Measurements from ENCODE around the gene MTMR12.
A peak's percentile ranks its signal among the peaks of the same experiment; 100 is the strongest.
"Not testable (repeated sequence)": the region's sequence is repeated elsewhere in the genome, so short reads cannot be mapped to it uniquely, and the experiment has no call there.

Gene MTMR12

DNA sequence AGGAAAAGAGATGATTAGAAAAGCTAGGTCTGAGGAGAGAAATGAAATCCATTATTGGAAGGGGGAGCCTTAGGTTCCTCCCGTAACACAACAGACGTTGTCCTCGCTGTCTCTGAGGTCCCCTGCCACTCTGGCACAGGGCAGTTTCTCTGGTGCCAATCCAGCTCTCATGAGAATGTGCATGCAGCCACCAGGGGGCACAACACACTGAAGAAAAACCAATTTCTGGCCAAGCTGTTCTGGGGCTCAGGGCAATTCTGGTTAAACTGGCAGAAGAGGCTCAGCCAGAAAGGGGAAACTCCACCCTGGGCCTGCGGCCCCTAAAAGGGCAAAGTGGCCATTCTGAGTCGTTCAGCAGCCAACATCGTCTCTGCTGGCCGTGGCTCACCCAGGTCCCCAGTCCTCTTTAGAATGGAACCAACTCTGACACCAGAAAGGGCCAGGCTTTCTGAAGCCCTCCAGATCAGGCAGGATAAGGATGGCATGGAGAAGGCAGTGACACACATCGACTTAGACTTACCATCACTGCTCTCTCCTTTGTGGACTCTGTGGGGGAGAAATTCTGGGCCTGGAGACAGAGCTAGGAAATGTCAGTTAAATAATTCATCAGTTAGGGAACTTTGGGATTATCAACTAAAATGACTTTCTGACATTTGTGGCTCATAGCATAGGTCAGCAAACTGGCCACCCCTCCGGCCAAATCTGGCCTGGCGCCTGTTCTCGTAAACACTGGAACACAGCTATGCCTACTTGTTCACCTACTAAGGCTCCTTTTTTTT is 80.1 kb downstream of the MTMR12 start:
- peak; percentile 50 to 73 (median 60) for DNase-seq (ENCODE audit: low read depth in 3 of 3)

DNA sequence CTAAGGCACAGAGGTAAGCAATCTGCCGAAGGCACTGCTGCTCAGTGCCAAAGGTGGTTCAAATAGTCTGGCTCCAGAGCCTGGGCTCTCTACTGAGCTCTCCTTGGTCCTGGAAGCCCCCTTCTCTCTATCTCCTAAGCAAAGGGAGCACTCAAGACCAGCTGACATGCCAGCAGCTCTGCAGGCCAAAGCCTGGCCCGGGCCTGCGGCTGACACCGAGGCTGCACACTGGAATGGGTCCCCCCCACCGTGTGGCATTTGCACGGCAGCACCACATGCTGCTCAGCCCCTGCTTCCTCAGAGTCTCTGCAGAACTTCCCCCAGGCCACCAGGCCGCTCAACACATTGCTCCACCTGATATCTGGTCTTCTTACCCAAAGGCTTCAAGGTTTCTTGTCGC is 80.8 kb downstream of the MTMR12 start:
- no peak for DNase-seq (ENCODE audit: low read depth in 3 of 3)

GRCh38 chr5:32231241-32231640 is 81.5 kb downstream of the MTMR12 start:
- no peak for DNase-seq (ENCODE audit: low read depth in 3 of 3)

GRCh38 chr5:32230356-32231099 is 82.2 kb downstream of the MTMR12 start:
- no peak for DNase-seq (ENCODE audit: low read depth in 3 of 3)

GRCh38 chr5:32229586-32229985 is 83.2 kb downstream of the MTMR12 start:
- no peak for DNase-seq (ENCODE audit: low read depth in 3 of 3)

- no peak for DNase-seq (ENCODE audit: low read depth in 3 of 3)
Measured at GRCh38 chr5:32228816-32229215, 83.9 kb downstream of the MTMR12 start.

DNA sequence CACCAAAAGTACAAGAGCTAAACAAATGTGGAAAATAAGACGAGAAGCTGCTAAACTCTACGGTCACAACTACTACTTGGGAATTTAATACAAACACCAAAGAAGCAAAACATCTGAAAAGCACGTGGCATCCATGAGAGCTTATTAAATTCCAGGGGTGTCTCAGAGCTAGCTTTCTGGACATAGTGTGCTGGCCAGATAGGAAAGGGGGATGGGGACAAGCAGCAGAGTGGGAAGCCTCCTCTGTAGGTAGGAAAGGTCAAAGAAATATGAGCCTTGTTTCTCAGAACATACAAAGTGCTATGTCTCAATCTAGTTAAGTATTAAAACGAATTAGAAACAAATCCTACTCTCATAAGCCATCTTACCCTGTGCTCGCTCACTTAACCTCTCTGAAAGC is 87.3 kb downstream of the MTMR12 start:
- no peak for DNase-seq (ENCODE audit: low read depth in 3 of 3)

- DNase-seq (ENCODE audit: low read depth in 3 of 3): no peak
Measured at GRCh38 chr5:32223972-32224609, 88.6 kb downstream of the MTMR12 start.

DNA sequence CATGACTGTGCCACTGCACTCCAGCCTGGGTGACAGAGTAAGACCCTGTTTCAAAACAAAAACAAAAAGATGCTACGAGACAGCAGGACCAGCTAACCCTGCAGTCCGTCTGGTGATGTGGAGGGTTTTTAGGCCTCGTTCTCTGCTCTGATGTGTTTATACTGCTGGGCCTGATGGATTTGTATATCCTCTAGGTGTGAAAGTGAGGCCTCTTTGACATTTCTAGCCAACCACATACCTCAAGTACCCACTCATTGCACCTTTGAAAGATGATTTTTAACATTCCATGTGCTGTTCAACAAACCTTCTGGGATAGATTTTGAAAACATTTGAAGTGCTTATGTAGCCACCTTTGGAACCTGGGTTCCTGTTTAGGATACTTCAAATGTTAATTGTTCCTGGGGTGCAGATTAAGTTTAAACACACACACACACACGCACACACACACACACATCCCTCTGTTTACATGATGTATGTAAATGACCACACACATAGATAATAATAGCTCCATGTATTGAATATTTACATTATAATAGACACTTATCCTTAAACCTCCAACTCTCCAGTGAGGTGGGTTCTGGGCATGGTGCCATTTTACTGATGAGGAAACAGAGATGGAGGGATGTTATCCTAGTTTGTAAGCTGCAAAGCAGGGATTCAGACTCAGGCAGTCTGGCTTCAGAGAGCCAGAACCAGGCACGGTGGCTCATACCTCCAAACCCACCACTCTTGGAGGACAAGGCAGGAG is 89.8 kb downstream of the MTMR12 start:
- no peak for DNase-seq (ENCODE audit: low read depth in 3 of 3)

DNA sequence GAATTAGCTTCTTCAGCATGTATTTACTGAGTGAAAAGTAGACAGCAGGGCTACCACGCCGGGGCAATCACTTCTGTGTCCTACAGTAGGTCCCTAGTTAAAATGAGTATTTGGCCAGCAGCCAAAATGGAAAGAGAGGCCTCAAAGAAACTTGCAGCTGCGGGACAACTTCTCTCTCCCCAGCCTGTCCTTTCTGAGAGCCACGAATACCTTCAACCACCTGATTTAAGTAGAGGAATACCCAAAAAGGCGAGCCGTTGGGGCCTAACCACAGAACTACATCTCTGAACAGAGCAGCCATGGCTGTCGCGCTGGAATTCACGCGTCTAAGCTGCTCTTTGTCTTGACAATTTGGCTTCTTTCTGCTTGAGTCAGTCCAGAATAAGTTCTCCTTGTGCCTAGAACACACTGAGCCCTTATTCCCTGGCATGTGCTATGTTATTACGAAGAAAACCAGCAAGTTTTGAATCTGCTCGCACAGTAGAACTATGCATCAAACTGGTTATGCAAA is 94.8 kb downstream of the MTMR12 start:
- DNase-seq (ENCODE audit: low read depth in 3 of 3): no peak

GRCh38 chr5:32214344-32214743 is 98.4 kb downstream of the MTMR12 start:
- DNase-seq (ENCODE audit: low read depth in 3 of 3): not testable (repeated sequence)

DNA sequence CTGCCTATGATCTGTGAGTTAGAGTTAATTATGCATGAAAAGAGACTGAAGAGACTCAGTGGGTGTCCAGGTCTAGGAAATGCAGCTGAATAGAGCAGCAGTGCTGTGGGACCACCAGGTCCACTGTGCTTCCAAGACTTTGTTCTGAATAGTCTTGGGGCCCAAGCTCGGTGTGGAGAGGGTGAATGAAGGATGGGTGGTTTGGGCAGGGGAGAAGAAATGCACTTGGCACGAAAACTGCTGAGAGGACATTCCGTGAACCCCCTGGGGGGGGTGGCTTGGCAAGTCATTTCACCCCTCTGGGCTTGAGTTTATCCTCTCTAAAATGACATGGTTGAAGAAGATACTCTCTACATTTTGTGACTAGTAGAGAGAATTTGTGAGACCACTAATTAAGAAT is 102.6 kb downstream of the MTMR12 start:
- DNase-seq (ENCODE audit: low read depth in 3 of 3): no peak

GRCh38 chr5:32208837-32209236 is 103.9 kb downstream of the MTMR12 start:
- not testable (repeated sequence) for DNase-seq (ENCODE audit: low read depth in 3 of 3)

DNA sequence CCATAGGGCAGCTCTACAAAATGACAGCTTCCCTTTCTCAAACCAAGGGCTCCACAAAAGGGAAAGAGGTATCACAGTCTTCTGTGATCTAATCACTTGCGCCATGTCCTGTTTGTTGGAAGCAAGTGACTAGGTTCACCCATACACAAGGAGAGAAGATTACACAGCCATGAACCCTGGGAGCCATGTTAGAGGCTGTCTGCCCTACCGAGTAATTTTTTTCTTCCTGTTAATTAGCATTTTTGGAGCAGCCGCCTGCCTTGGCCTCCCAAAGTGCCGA is 105.4 kb downstream of the MTMR12 start:
- no peak for DNase-seq (ENCODE audit: low read depth in 3 of 3)

GRCh38 chr5:32206509-32207354 is 106.0 kb downstream of the MTMR12 start:
- DNase-seq (ENCODE audit: low read depth in 3 of 3): no peak

- no peak for DNase-seq (ENCODE audit: low read depth in 3 of 3)
Measured at GRCh38 chr5:32206053-32206452, 106.7 kb downstream of the MTMR12 start.

DNA sequence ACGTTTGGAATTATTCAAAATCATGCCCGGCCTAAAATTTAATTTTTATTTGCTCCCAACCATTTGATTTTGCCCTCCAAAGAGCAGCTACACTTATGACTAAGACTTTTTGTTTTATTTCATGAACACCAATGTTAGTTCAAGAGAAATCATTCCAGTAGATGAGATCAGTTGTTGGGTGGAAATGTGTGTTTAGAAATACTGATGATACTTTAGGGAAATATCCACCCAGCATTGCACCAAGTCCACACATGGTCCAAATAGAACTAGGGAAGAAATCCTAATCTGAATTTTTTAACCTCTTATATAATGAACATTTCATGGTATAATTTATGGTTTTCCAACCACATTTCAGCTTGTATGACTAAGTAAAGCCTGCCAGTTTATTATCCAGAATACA is 110.3 kb downstream of the MTMR12 start:
- DNase-seq (ENCODE audit: low read depth in 3 of 3): no peak

GRCh38 chr5:32201122-32201753 is 111.5 kb downstream of the MTMR12 start:
- DNase-seq (ENCODE audit: low read depth in 3 of 3): no peak

- DNase-seq (ENCODE audit: low read depth in 3 of 3): no peak
Measured at GRCh38 chr5:32197032-32197431, 115.7 kb downstream of the MTMR12 start.

- DNase-seq (ENCODE audit: low read depth in 3 of 3): no peak
Measured at GRCh38 chr5:32195265-32195664, 117.5 kb downstream of the MTMR12 start.

DNA sequence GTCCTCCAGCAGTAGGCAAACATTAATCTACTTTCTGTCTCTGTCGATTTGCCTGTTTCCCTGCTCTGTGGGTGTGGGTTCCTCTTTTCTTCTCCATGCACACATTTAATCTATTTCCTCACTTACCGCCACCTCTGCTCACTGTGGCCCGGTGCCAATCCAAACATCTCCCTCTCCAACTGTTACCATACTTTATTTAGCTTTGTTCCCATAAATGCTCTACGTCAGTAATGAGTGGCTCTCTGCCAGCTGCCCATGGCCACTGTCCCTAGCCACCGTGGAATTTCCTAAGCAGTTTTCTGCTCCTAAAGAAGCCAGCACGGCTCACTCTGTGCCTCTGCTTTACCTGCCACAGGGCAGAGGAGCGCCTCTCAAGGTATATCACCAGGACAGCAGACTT is 119.1 kb downstream of the MTMR12 start:
- no peak for DNase-seq (ENCODE audit: low read depth in 3 of 3)

All from stimulated activated CD4-positive, alpha-beta T cell treated with anti-CD3 and anti-CD28 coated beads, TNF-alpha, amount 100 ng/mL, for 24 hours (primary cell).